ENCODE data around the gene NPDC1. TPM values are rescaled to one million over a fixed set of nuclear protein-coding genes. Genes with fewer than 3 reads are reported as not detected.

Gene NPDC1
- polyA plus RNA-seq, 2 of the 4 experiments (the other 2 are of a cell fraction), result 12.7 to 40.6 TPM

DNA sequence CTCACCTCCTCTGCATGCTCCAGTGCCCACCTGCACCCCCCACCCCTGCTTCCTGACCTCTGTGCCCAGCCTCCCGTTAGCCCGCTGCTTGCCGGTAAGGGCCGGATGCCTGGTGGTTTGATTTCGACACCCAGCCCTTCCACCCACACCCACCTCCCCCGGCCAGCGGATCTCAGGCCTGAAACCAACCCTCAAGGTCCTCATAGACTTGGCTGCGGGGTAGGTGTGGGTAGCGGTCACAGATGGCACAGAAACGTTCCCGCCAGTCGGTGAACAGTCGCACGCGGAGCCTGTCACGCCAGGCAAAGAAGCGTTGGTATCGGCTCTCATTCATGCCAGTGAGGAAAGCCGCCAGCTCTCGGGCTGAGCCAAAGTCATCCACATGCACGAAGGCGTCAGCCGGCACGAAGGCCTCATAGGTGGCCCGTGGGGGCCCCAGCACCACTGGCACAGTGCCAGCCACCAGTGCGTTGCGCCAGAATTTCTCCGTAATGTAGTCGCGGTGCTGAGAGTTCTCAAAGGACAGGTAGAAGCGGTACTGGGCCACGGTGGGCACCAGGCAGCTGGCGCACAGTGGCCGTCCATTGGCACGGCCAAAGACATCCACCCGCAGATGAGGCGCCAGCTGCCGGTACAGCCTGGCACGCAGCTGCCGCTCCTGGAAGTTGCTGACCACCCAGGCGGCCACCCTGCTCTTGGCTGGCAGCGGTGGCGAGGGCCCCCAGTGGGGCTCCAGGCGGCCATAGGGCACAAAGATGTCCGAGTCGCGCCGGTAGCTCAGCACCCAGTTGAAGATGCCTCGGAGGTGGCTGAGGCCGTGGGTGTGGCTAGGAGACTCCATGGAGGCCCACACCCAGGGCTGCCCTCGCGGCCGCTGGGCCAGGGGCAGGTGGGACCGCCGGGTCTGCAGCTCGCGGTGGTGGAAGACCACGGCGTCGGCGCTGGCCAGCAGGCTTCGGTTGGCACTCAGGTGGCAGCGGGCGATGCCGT lies 15.1 kb downstream of the NPDC1 start:
- DNase-seq (ENCODE audit: low read depth in 1 of 2, low spot score in 1 of 2) (no peak), ATAC-seq (no peak), FAIRE-seq (no peak)
- H3K27ac ChIP-seq, result no peak overlapping the region
- ChIA-PET POLR2A (no interaction called here), CTCF (interaction anchor here (0.8 to 20.4 kb wide), 23 partner anchors 6 to 243 kb away, joined by 3 to 282 read pairs (median 12); partner anchors contain the start of genes AJM1, C8G, ENTPD2 and FBXW5)
- TF ChIP-seq NPAS2 (CRISPR knock-in tag; IDR thresholded peaks at IDR 0.05; ENCODE audit: borderline replicate concordance), result no peak
- no peak for TF ChIP-seq GATA3 (IDR thresholded peaks at IDR 0.05; ENCODE audit: borderline replicate concordance)
- no peak for TF ChIP-seq HEYL (CRISPR knock-in tag; IDR thresholded peaks at IDR 0.05)
- no peak for TF ChIP-seq JUNB (IDR thresholded peaks at IDR 0.05)
- no peak for TF ChIP-seq ATOH8 (CRISPR knock-in tag; IDR thresholded peaks at IDR 0.05; ENCODE audit: low read depth)
- no peak for TF ChIP-seq ESRRA (IDR thresholded peaks at IDR 0.05; ENCODE audit: borderline replicate concordance, low read length)
- TF ChIP-seq ZNF302 (CRISPR knock-in tag; IDR thresholded peaks at IDR 0.05), result no peak
- no peak for TF ChIP-seq RARB (CRISPR knock-in tag; IDR thresholded peaks at IDR 0.05)
- TF ChIP-seq, protein P1, sequence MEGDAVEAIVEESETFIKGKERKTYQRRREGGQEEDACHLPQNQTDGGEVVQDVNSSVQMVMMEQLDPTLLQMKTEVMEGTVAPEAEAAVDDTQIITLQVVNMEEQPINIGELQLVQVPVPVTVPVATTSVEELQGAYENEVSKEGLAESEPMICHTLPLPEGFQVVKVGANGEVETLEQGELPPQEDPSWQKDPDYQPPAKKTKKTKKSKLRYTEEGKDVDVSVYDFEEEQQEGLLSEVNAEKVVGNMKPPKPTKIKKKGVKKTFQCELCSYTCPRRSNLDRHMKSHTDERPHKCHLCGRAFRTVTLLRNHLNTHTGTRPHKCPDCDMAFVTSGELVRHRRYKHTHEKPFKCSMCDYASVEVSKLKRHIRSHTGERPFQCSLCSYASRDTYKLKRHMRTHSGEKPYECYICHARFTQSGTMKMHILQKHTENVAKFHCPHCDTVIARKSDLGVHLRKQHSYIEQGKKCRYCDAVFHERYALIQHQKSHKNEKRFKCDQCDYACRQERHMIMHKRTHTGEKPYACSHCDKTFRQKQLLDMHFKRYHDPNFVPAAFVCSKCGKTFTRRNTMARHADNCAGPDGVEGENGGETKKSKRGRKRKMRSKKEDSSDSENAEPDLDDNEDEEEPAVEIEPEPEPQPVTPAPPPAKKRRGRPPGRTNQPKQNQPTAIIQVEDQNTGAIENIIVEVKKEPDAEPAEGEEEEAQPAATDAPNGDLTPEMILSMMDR (IDR thresholded peaks at IDR 0.05), result no peak
- no peak for TF ChIP-seq HES2 (IDR thresholded peaks at IDR 0.05)
- TF ChIP-seq RFX5 (IDR thresholded peaks at IDR 0.05), result no peak
- TF ChIP-seq CBX8 (IDR thresholded peaks at IDR 0.05), result no peak
- no peak for TF ChIP-seq HDAC2 (IDR thresholded peaks at IDR 0.05)
- no peak for TF ChIP-seq FOXS1 (CRISPR knock-in tag; IDR thresholded peaks at IDR 0.05)
- TF ChIP-seq RNF2 (IDR thresholded peaks at IDR 0.05; ENCODE audit: borderline replicate concordance, low read depth), result no peak
- peaks cover 37% of the 10 kb centered on the region for H3K4me1 ChIP-seq
- H3K4me3 ChIP-seq, result no peak overlapping the region
- H3K9me3 ChIP-seq, result no peaks in the 10 kb centered on the region
- whole genome bisulfite sequencing (ENCODE audit: missing lambda C conversion rate), result 89% methylated on average over 48 of the region's 65 CpGs
- H3K4me2 ChIP-seq, result no peak overlapping the region

- Histone ChIP-seq H3K4me2 (no peak overlapping the region), H3K27ac (no peak overlapping the region), H3K4me3 (no peak overlapping the region), H3K9me3 (no peaks in the 10 kb centered on the region), H3K4me1 (peaks cover 33% of the 10 kb centered on the region)
- POLR2A ChIA-PET, result interaction anchor here (1.0 to 1.9 kb wide), 4 partner anchors 17 to 100 kb away, joined by 3 to 8 read pairs (median 4); partner anchors contain the start of genes CLIC3, NPDC1 and PAXX
- CTCF ChIA-PET, result interaction anchor here (0.5 to 20.4 kb wide), 65 partner anchors 7 to 301 kb away, joined by 3 to 282 read pairs (median 5); partner anchors contain the start of genes AJM1, ANAPC2, C8G and CLIC3
- TF ChIP-seq HES2 (IDR thresholded peaks at IDR 0.05) (no peak), ZSCAN20 (CRISPR knock-in tag; IDR thresholded peaks at IDR 0.05) (no peak), HEYL (CRISPR knock-in tag; IDR thresholded peaks at IDR 0.05) (no peak), REST (IDR thresholded peaks at IDR 0.05) (no peak), EHMT2 (IDR thresholded peaks at IDR 0.05; ENCODE audit: low read depth) (no peak), CBX2 (IDR thresholded peaks at IDR 0.05; ENCODE audit: borderline replicate concordance, low read depth) (no peak), FOXS1 (CRISPR knock-in tag; IDR thresholded peaks at IDR 0.05) (no peak), MYC (IDR thresholded peaks at IDR 0.05; ENCODE audit: borderline replicate concordance, low read length) (no peak), SMC3 (IDR thresholded peaks at IDR 0.05) (no peak), CEBPB (IDR thresholded peaks at IDR 0.05) (no peak), RARB (CRISPR knock-in tag; IDR thresholded peaks at IDR 0.05) (no peak), NFE2L2 (conservative IDR thresholded peaks at IDR 0.05; ENCODE audit: low read length) (no peak), RAD21 (conservative IDR thresholded peaks at IDR 0.05 in 1 of 2, IDR thresholded peaks at IDR 0.05 in 1 of 2) (no peak), KDM1A (IDR thresholded peaks at IDR 0.05; ENCODE audit: low read depth) (no peak)
- TF ChIP-seq, protein P2, sequence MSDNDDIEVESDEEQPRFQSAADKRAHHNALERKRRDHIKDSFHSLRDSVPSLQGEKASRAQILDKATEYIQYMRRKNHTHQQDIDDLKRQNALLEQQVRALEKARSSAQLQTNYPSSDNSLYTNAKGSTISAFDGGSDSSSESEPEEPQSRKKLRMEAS (IDR thresholded peaks at IDR 0.05), result no peak
- TF ChIP-seq, protein P3, sequence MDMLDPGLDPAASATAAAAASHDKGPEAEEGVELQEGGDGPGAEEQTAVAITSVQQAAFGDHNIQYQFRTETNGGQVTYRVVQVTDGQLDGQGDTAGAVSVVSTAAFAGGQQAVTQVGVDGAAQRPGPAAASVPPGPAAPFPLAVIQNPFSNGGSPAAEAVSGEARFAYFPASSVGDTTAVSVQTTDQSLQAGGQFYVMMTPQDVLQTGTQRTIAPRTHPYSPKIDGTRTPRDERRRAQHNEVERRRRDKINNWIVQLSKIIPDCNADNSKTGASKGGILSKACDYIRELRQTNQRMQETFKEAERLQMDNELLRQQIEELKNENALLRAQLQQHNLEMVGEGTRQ (IDR thresholded peaks at IDR 0.05), result no peak
- DNase-seq (ENCODE audit: low read depth in 1 of 2, low spot score in 1 of 2) (no peak), FAIRE-seq (no peak), ATAC-seq (no peak)
- WGBS (ENCODE audit: missing lambda C conversion rate), result 75% methylated on average over 10 of the region's 15 CpGs
These were observed 16.0 kb downstream of the NPDC1 start for GRCh38 chr9:137030006-137030405.
